ENCODE measurements around the gene RFXAP. TPM values are rescaled to one million over a fixed set of nuclear protein-coding genes. Genes with fewer than 3 reads are reported as not detected.

Gene RFXAP
- total RNA-seq, 1 experiment from 2014 or later = 8.7 TPM

GRCh38 chr13:36804588-36804987 is 14.4 kb upstream of the RFXAP start:
- no peak overlapping the region for H2BK20ac ChIP-seq (ENCODE audit: low read depth, low read length, poor library complexity, severe bottlenecking)
- H3K79me1 ChIP-seq (ENCODE audit: insufficient read depth, low read depth, low read length, poor library complexity, severe bottlenecking) = no peaks in the 10 kb centered on the region
- no peak overlapping the region for H2BK12ac ChIP-seq (ENCODE audit: insufficient read length, low read depth, low read length)
- no peak overlapping the region for H3K23ac ChIP-seq (ENCODE audit: insufficient read length, low read depth, low read length)
- no peak overlapping the region for H3T11ph ChIP-seq (ENCODE audit: low read length)
- no peak overlapping the region for H2BK15ac ChIP-seq (ENCODE audit: low read depth, low read length)
- H4K20me1 ChIP-seq (ENCODE audit: control insufficient read depth, insufficient read depth, insufficient read length) = no peaks in the 10 kb centered on the region
- no peak for DNase-seq
- no peak overlapping the region for H2AK5ac ChIP-seq (ENCODE audit: insufficient read length, low read length)
- H4K91ac ChIP-seq (ENCODE audit: insufficient read length, low read depth, low read length) = no peak overlapping the region
- no peak overlapping the region for H3K4me2 ChIP-seq (ENCODE audit: insufficient read depth, insufficient read length, low read length)
- H3K9me3 Mint-ChIP-seq = no peaks in the 10 kb centered on the region
- no peak overlapping the region for H3K9ac ChIP-seq (ENCODE audit: extremely low read depth, insufficient read length, low read length)
- no peak overlapping the region for H2BK120ac ChIP-seq (ENCODE audit: low read depth, low read length, poor library complexity, severe bottlenecking)
- H3K27ac Mint-ChIP-seq = no peak overlapping the region
- no peak overlapping the region for H3K4me3 Mint-ChIP-seq
- H2AFZ ChIP-seq (ENCODE audit: low read length) = no peak overlapping the region
- no peak overlapping the region for H4K8ac ChIP-seq (replicated peaks; ENCODE audit: insufficient read length, low read depth, low read length)
- H3K18ac ChIP-seq (ENCODE audit: insufficient read length, low read depth, low read length) = no peak overlapping the region
- H3K36me3 Mint-ChIP-seq (ENCODE audit: insufficient read depth in 1 of 3, low read depth in 3 of 3) = no peaks in the 10 kb centered on the region
- H4K5ac ChIP-seq (ENCODE audit: insufficient read length, low read depth, low read length) = no peak overlapping the region
- H3K14ac ChIP-seq (ENCODE audit: insufficient read depth, low read length) = no peak overlapping the region
- no peaks in the 10 kb centered on the region; the same call in 1 of the 2 replicates for H3K27me3 Mint-ChIP-seq (ENCODE audit: low read depth)
- H3K79me2 ChIP-seq (ENCODE audit: insufficient read depth, low read length) = no peaks in the 10 kb centered on the region
- TF ChIP-seq, protein P1, sequence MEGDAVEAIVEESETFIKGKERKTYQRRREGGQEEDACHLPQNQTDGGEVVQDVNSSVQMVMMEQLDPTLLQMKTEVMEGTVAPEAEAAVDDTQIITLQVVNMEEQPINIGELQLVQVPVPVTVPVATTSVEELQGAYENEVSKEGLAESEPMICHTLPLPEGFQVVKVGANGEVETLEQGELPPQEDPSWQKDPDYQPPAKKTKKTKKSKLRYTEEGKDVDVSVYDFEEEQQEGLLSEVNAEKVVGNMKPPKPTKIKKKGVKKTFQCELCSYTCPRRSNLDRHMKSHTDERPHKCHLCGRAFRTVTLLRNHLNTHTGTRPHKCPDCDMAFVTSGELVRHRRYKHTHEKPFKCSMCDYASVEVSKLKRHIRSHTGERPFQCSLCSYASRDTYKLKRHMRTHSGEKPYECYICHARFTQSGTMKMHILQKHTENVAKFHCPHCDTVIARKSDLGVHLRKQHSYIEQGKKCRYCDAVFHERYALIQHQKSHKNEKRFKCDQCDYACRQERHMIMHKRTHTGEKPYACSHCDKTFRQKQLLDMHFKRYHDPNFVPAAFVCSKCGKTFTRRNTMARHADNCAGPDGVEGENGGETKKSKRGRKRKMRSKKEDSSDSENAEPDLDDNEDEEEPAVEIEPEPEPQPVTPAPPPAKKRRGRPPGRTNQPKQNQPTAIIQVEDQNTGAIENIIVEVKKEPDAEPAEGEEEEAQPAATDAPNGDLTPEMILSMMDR (conservative IDR thresholded peaks at IDR 0.05) = no peak
- peaks cover 1% of the 10 kb centered on the region; the same call in 1 of the 2 replicates for H3K4me1 ChIP-seq (ENCODE audit: insufficient read depth, low read length)
- no peak overlapping the region for H3K56ac ChIP-seq (ENCODE audit: insufficient read length, low read depth, low read length)
- H2BK5ac ChIP-seq (ENCODE audit: insufficient read length, low read length) = no peak overlapping the region
- H3K9me3 ChIP-seq (ENCODE audit: control insufficient read depth, low read depth, low read length) = no peaks in the 10 kb centered on the region
- no CpG with 5 or more reads among the region's 6 CpGs for WGBS (ENCODE audit: extremely low coverage, insufficient read length, low lambda C conversion rate)
- H3K27me3 ChIP-seq (ENCODE audit: insufficient read depth, low read length) = no peaks in the 10 kb centered on the region
- H3K4me1 Mint-ChIP-seq = peaks cover 6 to 8% of the 10 kb centered on the region in 2 experiments; a peak in 2 of 4 replicates
- no peak overlapping the region for H3K4ac ChIP-seq (ENCODE audit: low read depth, low read length)
- no peak overlapping the region for H3K27ac ChIP-seq (ENCODE audit: insufficient read length, low read depth, low read length)
- H3K23me2 ChIP-seq (ENCODE audit: insufficient read length, low read depth, low read length, poor library complexity, severe bottlenecking) = no peaks in the 10 kb centered on the region

Data from H9 (cell line).